NCI-H1105 (cell line): ENCODE results near the gene ACSM6.

Experiments
- DNase-seq: peaks from one replicate; lab custom pipeline; 2025; lab: John Stamatoyannopoulos, UW

Gene ACSM6

DNA sequence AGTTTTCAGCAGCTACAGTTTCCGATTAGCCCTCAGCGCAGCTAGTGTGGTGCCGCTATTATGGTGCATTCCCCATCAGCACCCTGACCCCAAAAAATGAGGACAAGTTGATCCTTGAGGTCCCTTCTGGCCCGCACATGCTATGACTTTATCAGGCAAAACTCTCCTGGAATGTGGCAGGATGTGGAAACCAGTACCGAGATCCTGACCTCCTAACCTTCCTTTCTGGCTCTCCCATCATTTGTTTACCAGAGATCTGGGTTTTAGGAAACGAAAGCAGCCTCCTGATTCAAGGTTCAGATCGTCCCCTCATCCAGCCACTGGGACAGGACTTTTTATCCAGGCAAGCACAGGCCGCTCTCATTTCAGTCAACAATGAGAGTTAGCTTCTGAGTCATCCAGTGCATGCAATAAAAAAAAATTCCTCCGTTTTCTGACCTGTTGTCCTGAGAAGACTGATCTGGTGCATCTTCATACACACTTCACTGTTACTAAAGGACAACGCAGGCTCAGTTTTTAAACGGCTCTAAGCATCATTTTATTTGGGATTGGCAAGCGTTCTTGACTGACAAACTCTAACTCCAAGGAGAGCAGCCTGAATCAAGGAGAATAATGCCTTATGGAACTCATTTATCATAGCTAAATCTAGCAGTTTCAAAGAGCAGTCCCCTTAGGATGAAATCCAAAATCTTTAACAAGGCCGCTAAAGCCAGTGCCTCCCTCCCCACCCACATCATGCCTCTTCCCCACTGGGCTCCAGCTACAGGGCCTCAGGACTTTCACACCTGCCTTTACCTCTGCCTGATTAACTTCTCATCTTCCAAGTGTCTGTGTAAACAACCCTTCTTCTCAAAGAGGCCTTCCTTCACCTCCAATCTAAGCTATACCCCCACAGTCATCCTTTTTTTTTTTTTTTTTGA lies 79.6 kb downstream of the ACSM6 start:
- no peak for DNase-seq

DNA sequence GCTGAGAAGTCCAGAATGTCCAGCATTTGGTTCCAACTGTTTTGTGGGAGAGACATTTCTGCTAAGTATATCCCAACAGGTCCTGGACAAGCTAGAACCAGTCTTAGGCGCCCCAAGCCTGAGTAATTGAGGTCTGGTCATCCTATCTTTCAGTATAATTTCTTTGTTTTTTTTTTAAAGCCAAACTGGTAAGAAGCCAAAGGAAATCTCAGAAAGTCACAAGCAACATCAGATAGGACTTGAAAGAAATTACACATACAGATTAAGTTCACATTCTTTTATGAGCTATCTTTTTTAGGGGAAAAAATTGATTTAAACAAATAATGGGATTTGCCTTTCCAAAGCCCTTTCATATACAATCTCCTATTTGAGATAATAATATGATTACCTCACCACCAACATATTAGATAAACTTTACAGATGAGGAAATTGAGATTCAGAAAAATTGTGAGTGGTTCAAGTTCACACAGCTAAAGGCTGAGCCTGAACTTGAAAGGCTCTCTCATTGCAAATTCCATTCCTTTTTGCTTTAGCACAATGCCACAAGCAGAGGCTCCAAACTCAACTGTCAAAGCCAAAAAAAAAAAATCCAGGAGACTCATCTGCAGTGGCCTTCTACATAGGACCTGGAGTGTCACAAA lies 81.8 kb downstream of the ACSM6 start:
- DNase-seq = no peak

DNA sequence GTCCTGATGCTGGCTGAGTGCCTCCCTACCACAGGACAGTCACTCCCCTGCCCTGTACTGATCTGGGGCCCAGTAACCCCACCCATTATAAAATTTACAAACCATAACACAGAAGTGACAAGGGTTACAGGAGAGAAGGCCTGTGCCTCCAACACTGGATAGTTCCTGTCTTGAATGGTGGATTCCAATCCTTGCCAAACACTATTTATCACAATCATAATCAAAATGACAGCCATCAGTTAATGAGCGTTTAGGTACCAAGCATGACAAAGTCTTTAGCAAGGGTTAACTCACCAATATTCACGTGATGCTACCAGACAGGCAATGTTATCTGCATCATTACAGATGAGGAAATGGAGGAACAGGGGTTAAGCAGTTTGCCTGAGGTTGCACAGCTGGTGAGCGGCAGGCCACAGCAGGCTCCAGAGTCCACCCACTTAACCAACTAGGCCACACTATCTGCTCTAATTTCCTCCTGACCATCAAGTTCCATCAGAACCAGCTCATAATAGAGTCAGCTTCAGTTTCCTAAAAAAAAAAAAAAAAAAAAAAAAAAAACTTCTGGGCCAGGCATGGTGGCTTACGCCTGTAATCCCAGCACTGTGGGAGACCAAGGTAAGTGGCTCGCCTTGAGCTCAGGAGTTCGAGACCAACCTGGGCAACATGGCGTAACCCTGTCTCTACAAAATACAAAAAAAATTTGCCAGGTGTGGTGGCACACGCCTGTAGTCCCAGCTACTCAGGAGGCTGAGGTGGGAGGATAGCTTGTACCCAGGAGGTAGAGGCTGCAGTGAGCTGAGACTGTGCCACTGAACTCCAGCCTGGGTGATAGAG lies 82.5 kb downstream of the ACSM6 start:
- no peak for DNase-seq

DNA sequence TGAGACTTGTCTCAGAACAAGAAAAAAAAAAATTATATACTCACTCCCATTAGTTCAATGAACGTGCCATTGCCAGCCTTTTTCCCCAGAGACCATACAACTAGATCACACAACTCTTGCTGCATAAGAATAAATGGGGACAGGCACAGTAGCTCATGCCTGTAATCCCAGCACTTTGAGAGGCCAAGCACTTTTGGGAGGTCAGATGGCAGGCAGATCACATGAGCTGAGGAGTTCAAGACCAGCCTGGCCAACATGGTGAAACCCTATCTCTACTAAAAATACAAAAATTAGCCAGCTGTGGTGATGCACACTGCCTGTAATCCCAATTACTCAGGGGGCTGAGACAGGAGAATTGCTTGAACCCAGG lies 83.1 kb downstream of the ACSM6 start:
- no peak for DNase-seq

DNA sequence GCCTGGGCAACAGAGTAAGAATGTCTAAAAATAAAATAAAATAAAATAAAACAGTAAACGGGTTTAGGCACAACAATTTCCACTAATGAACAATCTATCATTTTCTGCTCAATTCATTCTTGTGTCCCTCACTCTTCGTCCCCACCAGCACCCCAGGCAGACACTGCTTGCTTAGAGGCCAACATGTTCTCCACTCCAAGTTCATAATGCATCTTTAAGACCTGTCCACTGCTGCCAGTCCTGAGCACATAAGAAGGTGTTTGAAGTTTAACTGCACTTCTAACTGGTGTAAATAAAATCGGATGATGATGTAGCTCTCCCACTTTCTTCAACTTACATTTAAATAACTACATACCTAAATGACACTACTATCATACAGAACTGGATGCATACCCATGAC lies 83.6 kb downstream of the ACSM6 start:
- no peak for DNase-seq
